HG02840 (cell line): ENCODE results near the gene SSR1.

ENCODE experiments used
- ATAC-seq: cut with Tn5 transposase; IDR thresholded peaks from one replicate; pipeline ENCODE4 v1.9.1; 2021; ENCODE audit warnings: mild to moderate bottlenecking, moderate library complexity, moderate number of reproducible peaks; ENCODE audit not compliant: unreplicated experiment, low FRiP score

Gene SSR1

GRCh38 chr6:7219310-7219709, 93.7 kb downstream of the SSR1 start:
- no peak for ATAC-seq

DNA sequence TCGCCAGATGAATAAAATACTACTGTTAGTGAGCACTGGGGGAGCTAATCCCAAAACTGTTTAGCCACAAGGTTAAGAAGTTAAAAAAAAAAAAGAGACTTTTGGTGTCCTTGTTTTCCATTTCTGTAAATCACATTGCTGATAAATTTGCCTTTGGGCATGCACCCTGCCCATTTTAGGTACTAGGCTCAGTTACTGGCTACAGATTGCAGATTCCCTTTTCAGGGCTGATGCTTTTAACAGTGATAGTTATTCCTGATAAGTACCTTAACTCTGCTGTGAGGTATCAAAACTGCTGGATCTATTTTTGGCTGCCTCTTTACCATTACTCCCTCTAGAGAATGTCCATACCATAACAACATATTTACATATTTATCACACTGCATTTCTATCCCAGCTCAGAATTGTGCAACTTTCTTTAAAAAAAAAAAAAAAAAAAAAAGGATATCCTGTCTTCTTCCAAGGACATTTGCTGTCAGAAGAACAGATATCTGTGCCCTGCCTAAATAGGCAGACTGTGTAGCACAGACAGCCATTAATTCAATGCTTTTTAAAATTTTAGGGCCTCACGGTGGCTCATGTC, 94.5 kb downstream of the SSR1 start:
- no peak for ATAC-seq
